NK-92 (cell line): ENCODE results near the gene TBX2.

Source experiments
- DNase-seq: peaks from one replicate; lab custom pipeline; 2025; ENCODE audit not compliant: unreplicated experiment; lab: John Stamatoyannopoulos, UW

The TBX2 gene

DNA sequence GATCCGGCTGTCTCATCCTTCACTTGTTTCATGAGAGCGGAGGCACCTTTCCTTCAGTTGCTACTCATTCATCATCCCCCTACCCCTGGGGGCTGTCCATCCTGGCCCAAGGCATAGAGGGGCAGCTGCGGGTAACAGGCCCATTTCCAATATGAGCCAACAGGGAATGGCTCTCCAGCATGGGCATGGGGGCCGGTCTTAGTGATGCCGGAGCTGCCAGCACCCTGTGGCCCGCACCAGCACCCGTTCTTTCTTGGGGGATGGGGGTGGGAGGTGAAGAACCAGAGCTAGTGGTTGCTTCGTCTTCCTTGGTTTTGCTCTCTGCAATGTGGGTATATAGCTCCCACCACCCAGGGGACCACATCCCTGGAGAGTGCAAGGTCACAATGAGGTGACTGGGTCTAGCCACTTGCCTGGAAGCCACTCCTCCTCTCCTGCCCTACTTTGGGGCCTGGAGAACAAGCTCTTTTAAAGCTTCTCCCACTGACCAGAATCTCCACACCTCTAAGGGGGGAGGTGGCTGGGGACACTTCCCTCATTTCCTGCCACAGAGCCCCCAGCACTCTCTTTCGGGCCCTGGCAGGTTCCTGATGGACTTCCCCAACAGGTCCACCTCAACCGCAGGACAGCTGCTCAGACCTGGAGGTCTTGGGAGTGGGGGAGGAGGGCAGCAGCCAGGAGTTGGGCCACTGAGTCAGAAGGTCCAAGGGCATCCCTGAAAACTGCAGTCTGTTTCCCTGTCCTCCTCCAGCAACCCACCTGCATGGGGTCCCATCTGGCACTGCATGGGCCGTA is 11.9 kb upstream of the TBX2 start:
- no peak for DNase-seq

DNA sequence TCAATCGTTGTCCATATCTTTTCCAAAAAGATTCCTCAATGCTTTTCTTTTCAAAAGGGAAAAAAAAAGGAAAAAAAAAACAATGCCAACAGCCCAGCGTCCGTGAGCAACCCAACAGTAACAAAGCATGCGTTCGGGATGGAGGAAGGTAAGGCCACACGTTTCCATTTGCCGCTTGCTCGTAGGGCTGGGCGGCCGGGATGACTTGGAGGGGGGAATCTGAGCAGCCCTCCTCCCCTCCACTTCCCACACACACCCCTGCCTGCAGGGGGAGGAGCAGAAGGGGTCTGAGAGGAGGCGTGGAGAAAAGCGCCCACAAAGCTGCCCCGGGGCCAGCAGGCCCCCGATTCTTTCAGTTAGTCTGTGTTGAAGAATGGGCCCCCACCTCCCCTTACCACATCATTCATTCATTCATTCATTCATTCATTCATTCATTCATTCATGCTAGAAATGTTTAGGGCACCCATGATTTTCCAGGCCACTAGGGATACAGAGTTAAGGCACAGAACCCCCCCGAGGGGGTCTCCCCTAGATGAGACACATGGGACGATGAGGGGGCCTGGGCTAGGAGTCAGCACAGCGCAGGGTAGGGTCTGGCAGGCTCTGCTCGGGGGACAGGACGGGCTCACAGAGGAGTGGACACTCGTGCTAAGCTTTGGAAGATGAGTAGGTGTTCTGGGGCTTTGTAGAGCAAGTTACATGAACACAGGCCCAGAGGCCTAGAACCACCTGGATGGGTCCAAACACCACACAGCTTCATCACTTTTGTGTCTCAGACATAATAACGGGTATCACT is 10.9 kb upstream of the TBX2 start:
- no peak for DNase-seq

DNA sequence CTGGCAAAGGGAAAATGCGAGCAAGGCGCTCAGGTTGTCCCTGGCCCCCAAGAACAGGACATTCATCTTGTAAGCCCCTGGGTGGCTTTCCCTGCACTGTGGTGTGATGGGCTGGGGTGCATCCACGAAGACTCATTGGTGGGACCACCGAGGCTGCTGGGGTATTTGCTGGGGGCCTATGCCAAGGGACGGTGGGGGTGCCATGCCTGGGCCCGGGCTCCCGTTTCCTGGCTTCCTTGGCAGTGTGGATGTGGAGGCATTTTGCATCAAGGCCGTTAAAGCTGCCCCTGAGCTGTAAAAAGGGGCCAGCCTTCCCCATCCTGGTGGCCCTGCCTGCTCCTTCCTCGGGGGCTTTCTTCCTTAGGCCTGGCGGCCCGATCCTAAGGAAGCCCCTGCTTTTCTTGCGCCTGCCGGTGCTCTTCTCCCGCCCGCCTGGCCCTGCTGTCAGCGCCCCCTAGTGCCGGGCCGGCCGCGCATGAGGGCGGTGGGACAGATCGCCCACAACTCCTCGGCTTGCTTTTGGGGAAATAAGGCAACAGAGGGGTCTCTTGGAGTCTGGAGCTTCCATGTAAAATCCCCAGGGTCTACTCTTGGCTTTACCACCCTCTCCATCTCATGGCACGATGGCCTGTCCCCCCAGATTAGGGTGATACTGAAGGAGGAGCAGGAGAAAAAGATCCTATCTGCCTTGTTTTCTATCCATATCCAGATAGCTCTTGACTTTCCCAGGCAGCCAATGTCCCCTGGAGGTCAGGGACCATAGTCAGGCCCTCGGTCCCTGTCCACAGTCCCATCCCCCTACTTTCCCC is 9.8 kb upstream of the TBX2 start:
- no peak for DNase-seq

DNA sequence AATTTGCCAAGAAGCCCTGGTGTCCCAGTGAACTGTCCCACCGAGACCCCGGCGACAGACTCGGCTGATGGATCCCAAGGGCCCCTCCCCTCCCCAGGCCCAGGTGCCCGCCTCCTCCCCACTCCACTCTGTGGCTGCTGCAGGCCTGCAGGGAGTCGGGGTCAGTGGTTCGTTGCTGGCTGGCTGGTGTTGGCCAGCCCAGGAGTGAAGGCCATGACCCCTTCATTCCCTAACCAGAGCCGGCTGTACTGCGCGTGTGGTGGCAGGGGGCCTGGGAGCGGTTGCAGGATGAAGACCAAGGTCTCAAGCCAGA is 9.2 kb upstream of the TBX2 start:
- no peak for DNase-seq

DNA sequence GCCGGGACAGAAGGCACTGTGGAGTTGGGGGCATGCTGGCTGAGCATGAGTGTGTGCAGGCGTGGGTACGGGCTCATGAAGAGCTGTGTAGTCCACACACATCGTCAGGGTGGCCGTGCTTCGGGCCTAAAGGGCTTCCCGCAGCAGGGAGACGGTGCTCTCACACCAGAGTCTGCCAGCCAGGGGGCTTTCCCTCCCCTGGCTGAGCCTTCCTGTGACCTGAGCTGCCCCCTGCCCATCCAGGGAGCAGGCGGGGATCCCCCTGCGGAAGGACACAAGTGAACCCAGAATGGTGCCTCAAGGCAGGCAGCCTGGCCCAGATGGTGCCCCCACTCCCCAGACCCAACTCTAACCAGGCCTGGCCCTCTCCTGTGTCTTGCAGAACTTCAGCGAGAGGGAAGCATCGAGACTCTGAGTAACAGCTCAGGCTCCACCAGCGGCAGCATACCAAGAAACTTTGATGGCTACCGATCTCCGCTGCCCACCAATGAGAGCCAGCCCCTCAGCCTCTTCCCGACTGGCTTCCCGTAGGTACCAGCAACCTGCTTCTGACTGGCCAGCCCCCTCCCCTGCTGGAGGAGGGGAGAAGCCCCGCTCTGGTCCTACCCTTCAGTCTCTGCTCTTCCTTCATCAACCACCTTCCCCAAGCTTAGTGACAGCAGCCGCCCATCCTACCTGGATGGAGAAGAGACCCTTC is 7.9 kb upstream of the TBX2 start:
- no peak for DNase-seq

DNA sequence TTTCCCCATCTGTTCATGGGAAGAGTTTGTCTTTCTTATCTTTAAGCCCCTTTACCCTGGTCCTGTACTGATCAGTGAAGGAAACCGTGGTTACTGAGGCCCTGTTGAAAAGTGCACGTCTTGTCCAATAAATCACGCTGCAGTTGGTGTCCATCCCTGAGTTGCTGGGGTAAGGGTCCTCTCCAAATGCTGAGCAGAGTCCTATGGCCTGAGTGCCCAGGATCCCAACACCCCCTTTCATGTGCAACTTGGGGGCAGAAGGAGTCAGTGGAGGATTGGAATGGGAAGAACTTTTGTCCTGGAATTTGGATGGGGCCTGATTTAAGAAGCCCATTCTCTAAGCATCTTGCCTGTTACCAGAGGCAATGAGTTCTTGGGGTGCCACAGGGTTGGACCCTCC is 7.0 kb upstream of the TBX2 start:
- no peak for DNase-seq

DNA sequence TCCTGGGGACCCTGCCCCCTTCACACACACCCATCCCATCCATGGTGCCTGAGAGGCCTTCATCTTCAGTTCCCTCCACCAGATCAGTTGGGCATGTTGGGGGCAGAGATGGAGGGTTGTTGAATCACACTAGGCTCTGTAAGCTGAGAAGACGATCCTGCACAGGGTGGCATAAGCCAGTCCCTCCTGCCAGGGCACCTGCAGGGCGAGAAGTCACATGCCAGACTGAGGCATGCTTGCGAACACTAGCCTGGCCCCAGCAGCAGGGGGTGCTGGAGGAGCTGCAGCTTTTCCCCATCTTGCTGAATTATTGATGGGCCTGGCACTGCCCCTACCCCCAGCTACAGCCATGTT is 6.1 kb upstream of the TBX2 start:
- DNase-seq = no peak

DNA sequence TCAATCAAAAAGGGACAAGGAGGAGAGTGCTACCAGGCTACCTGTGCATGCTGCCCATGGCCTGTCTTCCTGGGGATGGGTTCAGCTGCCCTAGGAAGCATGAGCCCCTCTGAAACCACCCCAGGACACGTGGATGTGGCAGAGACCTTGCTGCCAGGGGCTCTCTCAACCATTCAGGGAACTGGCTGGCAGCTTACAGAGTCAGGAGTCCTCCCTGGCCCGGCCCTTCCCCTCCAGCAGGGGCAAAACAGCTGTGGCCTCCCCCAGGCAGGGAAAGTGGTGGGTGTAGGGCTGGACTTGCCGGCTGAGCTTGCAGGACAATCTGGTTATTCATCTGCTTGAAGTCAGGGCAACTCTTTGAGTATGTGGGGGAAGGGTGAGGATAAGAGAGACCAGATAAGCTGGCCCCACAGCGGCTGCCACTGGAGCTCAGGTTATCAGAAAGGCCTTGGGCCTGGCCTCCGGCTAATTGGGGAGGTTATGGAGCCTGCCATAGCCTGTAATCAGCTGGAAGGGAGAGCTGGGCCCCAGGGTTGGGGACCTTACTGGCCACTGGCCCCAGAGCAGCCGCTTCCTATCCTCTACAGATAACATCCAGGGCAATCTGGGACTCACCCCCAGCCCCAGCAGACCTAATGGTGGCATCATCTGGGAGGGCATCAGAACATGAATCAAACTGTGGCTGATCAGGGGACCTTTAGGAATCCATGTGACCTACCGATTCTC is 5.6 kb upstream of the TBX2 start:
- DNase-seq = no peak

DNA sequence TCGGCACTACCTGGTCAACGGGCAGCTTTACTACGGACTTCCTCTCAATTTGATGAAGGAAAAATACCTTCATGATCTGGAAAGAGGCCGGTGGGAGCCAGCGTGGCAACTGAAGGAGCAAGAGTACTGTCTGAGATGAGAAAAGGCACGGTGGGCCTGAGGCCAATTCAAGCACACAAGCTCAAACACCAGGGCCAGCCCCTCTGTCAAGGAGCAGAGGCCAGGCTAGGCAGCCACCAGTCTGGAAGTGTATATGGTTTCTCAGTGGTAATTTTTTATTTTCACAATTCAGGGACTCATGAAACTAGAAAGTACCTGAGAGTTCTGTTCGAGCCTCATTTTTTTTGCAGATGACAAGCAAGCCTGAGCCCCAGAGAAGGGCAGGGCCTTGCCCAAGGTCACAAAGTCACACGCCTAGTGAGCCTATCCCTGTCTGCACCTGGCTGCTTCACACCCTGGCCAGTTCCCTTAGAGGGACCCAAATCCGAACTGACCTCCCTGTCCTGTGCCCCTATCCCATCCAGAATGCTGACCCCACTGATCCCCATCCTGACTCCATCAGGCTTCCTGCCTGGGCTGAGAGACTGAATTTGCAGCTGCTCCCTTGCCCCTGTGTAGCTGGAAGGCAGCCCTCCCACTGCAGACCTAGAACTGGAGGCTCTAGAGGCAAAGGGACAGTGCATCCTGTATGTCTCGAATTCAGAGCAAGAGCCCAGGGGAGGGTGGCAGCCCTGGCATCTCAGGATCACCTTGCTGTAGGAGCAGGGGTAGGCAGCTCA is 4.8 kb upstream of the TBX2 start:
- DNase-seq = no peak

DNA sequence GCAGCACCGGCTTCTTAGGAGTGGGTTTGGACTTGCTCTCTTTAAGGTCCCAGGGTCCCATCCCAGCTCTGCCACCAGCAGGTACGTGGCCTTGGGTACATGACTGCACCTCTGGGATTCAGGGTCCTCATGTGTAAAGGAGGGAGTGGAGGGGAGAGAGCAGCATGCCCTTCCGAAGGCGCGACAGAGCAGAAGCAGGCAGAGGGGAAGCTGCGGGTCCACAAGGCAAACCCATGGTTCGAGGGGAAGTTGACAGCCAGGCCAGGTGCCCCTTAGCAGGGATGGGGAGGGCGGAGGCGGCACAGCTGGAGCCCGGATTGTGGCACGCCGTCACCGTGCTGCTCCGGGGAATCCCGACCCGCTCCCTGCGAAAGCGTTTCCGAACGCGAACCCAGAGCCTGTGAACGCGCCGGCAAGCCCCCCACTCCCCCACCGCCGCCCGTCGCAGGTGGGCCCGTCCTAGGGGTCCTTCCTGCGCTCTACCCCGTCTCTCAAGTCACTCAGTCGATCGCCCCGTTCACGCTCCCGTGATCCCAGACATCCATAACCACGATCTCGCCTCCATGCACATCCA is 4.1 kb upstream of the TBX2 start:
- DNase-seq = no peak

DNA sequence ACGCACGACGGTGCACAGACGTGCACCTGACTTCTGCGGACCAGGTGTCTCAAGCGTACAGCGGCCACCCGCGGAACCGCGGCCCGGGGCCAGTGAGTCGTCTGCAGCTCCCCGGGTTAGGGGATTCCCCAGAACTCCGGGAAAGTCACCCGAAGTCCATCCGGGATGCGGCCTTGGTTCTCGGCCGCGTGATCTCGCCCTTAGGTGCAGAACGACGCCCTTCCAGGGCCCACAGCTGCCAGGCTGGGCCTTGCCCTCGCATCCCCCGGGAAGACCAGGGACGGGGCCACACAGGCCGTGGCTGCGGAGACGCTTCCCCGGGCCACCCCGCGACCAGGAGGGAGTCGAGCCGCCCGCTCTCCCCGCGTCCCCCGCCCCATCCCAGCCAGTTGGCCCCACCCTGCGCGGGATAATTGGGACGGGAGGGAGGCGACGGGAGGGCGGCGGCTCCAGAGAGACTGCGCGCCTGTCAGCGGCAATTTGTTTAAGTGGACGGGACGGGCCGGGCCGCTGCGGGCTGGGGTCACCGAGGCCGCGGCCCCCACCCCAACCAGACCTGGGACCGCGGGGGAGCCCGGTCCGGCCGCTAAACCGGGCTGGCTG is 3.6 kb upstream of the TBX2 start:
- no peak for DNase-seq

DNA sequence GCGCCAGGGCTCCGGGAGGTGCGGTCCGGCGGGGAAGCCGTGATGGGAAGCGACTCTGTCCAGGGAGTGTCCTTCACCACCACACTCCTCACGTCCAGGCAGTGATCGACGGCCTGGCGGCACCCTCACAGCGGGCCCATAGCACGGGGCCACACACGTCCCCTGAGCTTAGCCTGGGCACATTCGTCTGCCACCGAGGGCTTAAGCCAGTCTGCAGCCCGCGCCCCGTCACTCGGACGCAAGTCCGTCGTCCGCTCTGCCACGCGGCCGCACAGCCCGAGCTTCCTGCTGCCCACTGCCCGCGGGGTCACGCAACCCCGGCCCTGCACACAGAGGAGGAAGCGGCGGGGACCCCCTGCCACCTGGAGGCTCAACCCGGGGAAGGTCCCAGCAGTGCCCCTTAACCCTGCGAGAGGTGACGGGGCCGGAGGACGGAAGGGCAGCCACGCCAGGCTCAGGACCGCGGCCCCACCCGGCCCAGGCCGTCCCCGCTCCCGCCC is 3.0 kb upstream of the TBX2 start:
- DNase-seq = no peak

DNA sequence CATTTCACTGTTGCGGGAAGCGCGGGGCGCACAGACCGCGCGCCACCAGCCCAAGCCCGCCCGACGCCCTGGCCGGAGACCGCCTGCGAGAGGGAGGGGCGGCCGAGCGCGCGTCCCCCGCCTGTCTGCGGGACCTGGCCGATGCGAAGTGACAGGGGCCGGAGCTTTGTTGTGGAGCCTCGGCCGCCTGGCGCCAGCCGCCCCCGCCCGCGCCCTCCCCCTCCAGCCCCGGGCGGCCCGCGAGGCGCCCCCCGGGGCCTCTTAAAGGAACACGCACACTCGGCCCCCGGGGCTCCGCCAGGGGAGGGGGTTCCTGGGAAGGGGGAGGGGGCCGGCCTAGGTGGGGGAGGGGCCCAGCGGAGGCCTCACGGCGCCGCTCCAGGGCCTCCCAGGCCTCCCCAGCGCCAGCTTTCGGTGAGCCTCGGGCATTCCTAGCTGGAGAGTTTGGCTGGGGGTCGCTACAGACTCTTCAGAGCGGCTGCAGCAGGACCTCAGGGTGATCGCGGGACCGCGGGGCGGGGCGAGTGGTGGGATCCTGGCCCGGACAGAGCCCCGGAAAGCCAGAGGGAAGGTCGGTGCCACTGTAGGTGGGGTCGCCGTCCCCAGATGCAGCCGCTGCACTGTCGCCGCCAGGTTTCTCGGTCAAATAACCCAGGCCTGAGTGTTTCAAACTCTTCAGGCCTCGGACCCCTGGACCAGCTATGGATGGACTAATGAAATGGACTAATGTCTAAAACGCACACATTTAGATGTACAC is 2.4 kb upstream of the TBX2 start:
- DNase-seq = no peak

DNA sequence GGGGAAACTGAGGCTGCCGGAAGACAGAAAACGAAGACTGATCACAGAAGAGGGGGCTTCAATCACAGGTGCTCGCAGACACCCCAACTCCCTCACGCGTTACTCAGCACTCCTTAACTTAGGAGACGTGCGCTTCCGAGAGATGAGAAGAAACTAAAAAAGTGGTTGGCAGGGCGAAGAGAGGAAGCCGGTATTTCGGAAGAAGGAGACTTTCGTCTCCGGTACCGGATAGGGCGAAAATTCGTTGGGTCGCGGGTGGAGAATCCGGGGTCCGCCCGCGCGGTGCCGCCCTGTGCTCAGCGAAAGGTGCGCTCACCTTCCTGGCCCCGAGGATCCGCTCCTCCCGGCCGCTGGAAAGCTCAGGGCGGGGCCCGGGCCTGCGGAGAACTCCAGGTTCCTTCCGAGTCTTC is 917 bp upstream of the TBX2 start:
- no peak for DNase-seq

DNA sequence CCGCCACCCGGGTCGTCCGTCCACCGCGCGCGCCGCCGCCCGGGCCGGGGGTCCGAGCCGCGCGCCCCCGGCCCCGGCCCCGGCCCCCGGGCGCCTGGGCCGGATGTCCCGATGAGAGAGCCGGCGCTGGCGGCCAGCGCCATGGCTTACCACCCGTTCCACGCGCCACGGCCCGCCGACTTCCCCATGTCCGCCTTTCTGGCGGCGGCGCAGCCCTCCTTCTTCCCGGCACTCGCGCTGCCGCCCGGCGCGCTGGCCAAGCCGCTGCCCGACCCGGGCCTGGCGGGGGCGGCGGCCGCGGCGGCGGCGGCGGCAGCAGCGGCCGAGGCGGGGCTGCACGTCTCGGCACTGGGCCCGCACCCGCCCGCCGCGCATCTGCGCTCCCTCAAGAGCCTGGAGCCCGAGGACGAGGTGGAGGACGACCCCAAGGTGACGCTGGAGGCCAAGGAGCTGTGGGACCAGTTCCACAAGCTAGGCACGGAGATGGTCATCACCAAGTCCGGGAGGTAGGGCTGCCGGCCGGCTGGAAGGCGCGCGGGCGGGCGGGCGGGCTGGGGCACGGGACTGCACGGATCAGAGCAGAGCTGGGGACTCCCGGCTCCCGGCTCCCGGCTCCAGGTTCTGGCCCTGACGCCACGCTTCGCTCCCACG is 548 bp downstream of the TBX2 start:
- DNase-seq = no peak

DNA sequence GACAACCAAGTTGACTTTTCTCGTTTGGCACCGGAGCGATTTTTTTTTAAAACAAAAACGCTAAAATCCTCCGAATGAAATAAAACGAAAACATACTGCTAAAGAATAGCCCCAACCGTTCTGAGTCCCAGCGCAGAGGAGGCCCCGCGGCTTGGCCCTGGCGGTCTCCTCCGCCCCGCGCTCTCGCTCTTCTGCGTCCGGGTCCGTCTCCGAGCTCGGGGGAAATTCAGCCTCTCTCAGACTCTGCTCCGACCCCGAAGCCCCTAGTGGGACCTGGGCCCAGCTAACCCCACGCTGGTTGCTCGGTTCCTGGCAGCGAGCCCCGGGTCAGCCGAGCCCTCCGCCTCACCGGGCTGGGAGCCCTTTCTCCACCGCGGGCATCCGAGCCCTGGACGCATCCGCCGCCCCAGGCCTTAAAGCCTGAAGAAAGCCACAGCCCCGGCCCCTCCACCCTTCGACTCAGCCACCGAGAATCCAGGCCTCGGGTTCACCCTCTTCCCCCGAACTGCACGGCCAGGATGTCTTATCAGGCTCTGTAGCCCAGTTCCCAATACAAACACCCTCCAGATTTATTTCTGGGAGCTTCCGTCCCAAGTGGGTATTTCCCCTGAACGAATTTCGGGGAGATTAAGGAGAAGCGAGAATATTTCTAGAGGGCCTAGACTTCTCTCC is 1.2 kb downstream of the TBX2 start:
- no peak for DNase-seq

DNA sequence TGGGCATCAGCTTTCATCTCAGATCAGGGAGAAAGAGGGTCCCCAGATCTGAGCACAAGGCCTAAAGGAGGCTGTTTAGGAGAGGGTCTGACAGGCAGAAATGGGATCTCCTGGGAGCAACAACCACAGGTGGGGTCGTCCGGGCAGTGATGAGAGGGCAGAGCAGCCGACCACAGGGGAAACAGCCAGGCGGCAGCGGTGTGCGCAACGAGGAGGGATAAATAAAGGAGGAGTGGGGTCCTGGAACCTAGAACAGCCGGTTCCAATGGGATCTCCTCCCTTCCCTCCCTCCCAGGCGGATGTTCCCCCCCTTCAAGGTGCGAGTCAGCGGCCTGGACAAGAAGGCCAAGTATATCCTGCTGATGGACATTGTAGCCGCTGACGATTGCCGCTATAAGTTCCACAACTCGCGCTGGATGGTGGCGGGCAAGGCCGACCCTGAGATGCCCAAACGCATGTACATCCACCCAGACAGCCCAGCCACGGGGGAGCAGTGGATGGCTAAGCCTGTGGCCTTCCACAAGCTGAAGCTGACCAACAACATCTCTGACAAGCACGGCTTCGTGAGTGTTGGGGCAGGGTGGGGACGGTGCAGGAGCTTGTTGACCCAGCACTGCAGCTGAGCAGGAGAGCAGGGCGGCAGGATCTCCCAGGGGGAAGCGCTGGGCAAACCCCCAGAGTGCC is 1.9 kb downstream of the TBX2 start:
- no peak for DNase-seq
